Activated naive CD8-positive, alpha-beta T cell treated with anti-CD3 and anti-CD28 coated beads, Interleukin-2, amount 50 U/mL, for 24 hours (primary cell): ENCODE measurements around the gene NPPC.
"Not testable (repeated sequence)": the region's sequence is repeated elsewhere in the genome, so short reads cannot be mapped to it uniquely, and the experiment has no call there.

ENCODE experiments used
- ATAC-seq: fragments of 150-1000 bp; cut with Tn5 transposase; one replicate; pipeline ENCODE4 v1.10.0; 2021
- DNase-seq: peaks from one replicate; pipeline ENCODE4 v3.0.0; 2021
- H3K27ac Mint-ChIP-seq: one replicate; pipeline ENCODE4 v1.8.0; 2021; ENCODE audit warnings: mild to moderate bottlenecking, mixed read lengths
- H3K27me3 Mint-ChIP-seq: one replicate; pipeline ENCODE4 v1.8.0; 2021; ENCODE audit warnings: mixed read lengths
- H3K36me3 Mint-ChIP-seq: one replicate; pipeline ENCODE4 v1.8.0; 2021; ENCODE audit warnings: low read depth, mixed read lengths
- H3K4me1 Mint-ChIP-seq: one replicate; pipeline ENCODE4 v1.8.0; 2021; ENCODE audit warnings: mixed read lengths
- H3K4me3 Mint-ChIP-seq: one replicate; pipeline ENCODE4 v1.8.0; 2021; ENCODE audit warnings: mild to moderate bottlenecking, moderate library complexity, mixed read lengths
- H3K9me3 Mint-ChIP-seq: one replicate; pipeline ENCODE4 v1.8.0; 2021; ENCODE audit warnings: mixed read lengths

The NPPC gene, protein sequence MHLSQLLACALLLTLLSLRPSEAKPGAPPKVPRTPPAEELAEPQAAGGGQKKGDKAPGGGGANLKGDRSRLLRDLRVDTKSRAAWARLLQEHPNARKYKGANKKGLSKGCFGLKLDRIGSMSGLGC

DNA sequence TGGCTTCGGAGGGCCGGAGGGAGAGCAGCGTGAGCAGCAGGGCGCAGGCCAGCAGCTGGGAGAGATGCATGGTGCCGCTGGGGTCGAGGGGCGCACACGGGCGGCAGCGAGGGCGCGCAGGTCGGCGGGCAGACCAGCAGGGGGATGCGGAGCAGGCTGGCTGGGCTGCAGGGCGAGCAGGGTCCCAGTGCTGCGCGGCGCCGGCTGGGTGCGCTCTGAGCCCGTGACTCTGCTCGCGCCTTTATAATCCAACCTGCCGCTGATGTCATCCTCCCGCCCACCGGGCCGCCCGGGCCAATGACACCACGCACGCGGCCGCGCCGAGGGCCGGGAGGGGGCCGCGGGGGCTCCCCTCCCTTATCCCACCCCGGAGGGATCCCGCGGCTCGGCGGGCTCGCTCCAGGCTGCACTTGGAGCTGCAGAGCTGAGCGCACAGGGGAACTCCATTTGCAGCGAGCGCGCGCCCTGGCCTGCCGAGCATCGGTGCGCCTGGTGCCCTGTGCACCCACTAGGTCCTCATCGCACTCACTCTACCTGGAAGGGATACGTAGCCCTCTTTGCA, at the start of gene NPPC:
Gene NPPC (minus strand): TSS at position 217 of the 562 bp plus-strand sequence. CDS start 147 bp downstream, at position 70.
- peak; percentile 81 for DNase-seq
- Mint-ChIP-seq H3K36me3 (no peaks in the 10 kb centered on the region), H3K4me1 (peaks cover 5% of the 10 kb centered on the region), H3K27ac (no peak within 1 kb of the TSS), H3K9me3 (no peaks in the 10 kb centered on the region), H3K4me3 (peak within 1 kb of the TSS; percentile 69), H3K27me3 (peaks cover 43% of the 10 kb centered on the region)
- ATAC-seq, result peak; percentile 90

DNA sequence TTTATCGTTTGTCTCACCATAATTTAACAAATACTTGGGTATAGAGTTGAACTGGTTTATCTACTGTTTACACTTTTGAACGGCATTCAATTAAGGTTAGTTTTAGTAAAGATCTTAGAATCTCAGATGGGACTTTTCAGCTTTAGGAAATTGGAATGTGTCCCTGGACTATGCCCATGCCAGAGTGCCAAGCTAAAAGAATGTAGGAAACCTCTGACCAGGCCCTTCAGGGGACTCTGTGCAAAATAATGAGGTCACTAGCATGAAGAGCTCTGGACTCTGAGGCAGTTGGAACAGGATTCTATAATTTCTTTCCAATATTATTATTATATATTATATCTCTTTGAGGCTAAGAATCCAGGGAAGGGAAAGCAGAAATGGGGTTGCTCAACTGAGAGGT, 48.8 kb upstream of the NPPC start:
- no peaks in the 10 kb centered on the region for H3K9me3 Mint-ChIP-seq

DNA sequence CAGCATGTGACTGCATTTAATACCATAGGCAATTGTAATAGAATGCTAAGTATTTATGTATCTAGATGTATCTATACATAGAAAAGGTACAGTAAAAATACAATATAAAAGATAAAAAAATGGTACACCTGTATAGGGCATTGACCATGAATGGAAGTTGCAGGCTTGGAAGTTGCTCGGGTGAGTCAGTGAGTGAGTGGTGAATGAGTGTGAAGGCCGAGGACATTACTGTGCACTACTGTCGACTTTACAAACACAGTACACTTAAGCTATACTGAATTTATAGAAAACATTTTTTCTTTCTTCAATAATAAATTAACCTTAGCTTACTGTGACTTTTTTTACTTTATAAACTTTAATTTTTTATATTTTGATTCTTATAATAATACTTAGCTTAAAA, 44.3 kb upstream of the NPPC start:
- Mint-ChIP-seq H3K4me1 (peaks cover 9% of the 10 kb centered on the region), H3K9me3 (peaks cover 5% of the 10 kb centered on the region), H3K27ac (no peak overlapping the region), H3K36me3 (peaks cover 10% of the 10 kb centered on the region), H3K4me3 (no peak overlapping the region), H3K27me3 (no peaks in the 10 kb centered on the region)
- DNase-seq (no peak), ATAC-seq (no peak)

More for the DNA sequence above, 48.8 kb upstream of the NPPC start:
- Mint-ChIP-seq H3K4me3 (no peak overlapping the region), H3K27me3 (no peaks in the 10 kb centered on the region), H3K4me1 (peaks cover 3% of the 10 kb centered on the region), H3K27ac (no peak overlapping the region), H3K36me3 (peaks cover 10% of the 10 kb centered on the region)
- ATAC-seq (no peak), DNase-seq (no peak)

DNA sequence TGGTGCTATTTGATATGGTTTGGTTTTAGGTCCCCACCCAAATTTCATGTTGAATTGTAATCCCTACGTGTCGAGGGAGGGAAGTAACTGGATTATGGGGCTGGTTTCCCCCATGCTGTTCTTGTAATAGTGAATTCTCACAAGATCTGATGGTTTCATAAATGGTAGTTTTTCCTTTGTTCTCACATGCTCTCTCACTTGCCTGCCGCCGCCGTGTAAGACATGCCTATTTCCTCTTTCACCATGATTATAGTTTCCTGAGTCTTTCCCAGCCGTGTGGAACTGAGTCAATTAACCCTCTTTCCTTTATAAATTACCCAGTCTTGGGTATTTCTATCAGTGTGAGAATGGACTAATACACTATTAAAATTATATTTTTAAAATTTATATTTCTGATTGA, 42.6 kb upstream of the NPPC start:
- no peaks in the 10 kb centered on the region for H3K27me3 Mint-ChIP-seq
- DNase-seq (no peak), ATAC-seq (no peak)
- H3K27ac Mint-ChIP-seq, result no peak overlapping the region
- peaks cover 22% of the 10 kb centered on the region for H3K4me1 Mint-ChIP-seq
- peaks cover 10% of the 10 kb centered on the region for H3K36me3 Mint-ChIP-seq
- H3K9me3 Mint-ChIP-seq, result peaks cover 5% of the 10 kb centered on the region
- H3K4me3 Mint-ChIP-seq, result no peak overlapping the region

DNA sequence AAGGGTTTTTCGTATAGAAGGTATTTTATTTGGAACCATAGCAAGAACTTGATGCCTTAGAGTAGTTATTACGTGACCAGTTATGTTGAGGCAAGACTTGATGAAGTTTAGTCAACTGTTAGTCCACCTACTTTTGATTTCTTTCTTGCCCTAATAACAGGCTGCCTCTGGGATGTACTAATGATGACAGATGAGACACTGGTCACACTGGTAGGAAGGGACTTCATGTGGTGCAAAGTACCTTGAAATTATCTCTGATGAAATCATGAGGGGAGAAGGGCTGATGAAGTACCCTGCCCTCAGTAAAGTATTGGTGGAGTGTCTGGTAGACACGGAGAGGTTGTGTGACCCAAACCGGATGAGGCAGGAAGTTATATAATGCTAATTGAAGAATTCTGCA, 40.7 kb upstream of the NPPC start:
- Mint-ChIP-seq H3K36me3 (peaks cover 9% of the 10 kb centered on the region), H3K27me3 (no peaks in the 10 kb centered on the region), H3K9me3 (peaks cover 8% of the 10 kb centered on the region), H3K27ac (no peak overlapping the region), H3K4me1 (peaks cover 37% of the 10 kb centered on the region), H3K4me3 (no peak overlapping the region)
- ATAC-seq (no peak), DNase-seq (no peak)

DNA sequence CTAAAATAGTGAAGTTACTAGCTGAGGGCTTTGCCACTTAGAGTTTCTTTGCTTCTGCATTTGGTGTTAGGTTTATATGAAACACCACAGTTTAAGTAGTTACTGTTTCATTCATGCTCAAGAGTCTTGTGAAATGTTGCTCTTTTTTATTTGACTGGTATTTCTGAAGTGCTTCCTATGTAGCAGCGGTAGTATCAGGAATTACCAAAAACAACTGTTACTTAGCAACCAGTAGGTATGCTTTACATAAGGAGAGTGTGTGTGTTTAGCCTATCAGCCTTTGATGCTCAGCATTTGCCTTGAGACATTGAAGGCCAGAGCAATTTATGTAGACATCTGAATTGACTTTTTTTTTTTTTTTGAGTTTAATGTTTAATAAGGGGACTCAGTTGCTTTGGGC, 38.9 kb upstream of the NPPC start:
- DNase-seq (no peak), ATAC-seq (no peak)
- peaks cover 11% of the 10 kb centered on the region for H3K36me3 Mint-ChIP-seq
- H3K27me3 Mint-ChIP-seq, result no peaks in the 10 kb centered on the region
- peaks cover 8% of the 10 kb centered on the region for H3K9me3 Mint-ChIP-seq
- peaks cover 45% of the 10 kb centered on the region for H3K4me1 Mint-ChIP-seq
- no peak overlapping the region for H3K4me3 Mint-ChIP-seq
- H3K27ac Mint-ChIP-seq, result no peak overlapping the region

DNA sequence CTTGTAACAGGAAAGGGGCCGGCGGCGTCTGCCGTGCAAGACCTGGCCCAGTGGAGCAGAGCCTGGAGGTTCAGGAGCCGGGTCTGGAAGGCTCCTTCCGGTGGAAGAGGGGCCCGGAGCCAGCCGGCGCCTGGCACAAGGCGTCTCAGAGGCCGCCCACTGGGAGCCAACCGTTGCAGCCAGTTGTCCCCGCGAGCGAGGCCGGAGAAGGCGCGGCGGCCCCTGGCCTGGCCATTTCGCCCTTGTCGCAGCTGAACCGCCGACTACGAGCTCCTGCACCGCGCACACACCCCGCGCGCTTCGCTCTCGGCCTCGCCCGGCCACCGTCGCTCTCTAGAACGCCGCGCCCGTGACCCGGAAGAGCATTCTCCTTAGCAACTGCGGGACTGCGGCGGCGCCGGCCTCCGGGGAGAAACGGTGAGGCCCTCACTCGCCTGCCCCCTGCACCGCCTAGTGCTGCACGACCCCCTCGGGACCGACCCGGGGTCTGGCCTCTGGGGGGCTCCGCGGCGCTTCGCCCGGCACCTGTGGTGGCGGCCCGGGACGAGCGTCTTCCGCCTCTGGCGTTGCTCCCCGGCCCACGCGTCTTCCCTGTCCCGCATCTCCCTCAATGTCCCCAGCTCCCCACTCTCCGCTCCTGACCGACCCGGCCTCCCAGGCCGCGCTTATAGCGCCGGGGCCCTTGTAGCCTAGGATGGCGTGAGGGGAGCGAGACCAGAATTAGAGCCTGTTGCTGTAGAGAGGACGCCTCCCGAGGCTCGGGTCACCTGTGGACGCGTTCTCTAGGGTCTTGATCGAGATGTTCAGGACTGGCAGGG, 35.4 kb upstream of the NPPC start, which contains the start of gene DIS3L2:
Gene DIS3L2 (plus strand): TSS at position 365 of the 818 bp plus-strand sequence. CDS start 53,215 bp downstream, outside the sequence.
- Mint-ChIP-seq H3K27me3 (no peaks in the 10 kb centered on the region), H3K9me3 (peaks cover 3% of the 10 kb centered on the region), H3K36me3 (peaks cover 6% of the 10 kb centered on the region), H3K27ac (peak within 1 kb of the TSS; percentile 93), H3K4me1 (peaks cover 39% of the 10 kb centered on the region), H3K4me3 (peak within 1 kb of the TSS; percentile 88)
- DNase-seq (peak; percentile 83), ATAC-seq (peak; percentile 93)

DNA sequence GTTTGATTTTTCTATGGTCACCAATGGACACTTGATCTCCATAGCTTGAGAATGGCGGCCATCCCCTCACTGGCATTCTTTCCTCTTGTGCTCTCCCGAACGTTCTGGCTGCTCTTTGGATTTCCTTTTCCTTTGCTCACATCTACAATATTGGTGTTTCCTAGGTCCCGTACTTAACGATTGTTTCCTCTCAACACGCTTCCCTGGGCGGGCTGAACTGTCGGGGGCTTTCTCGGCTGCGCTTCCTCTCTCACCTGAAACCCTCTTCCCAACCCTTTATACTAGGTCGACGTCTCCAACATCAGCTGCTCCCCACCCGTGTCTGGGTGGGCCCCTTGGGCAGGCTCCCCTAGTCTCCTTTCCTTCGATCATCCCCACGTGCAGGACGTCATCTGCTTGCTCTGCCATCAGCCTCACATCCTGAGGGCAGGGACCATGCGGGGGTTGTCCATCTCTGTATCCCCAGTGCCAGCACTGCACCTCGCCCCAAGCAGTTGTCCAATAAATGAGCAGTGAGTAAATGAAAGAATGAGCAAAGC, 34.7 kb upstream of the NPPC start:
- Mint-ChIP-seq H3K9me3 (peaks cover 3% of the 10 kb centered on the region), H3K27ac (peak overlapping the region; percentile 93), H3K4me1 (peaks cover 39% of the 10 kb centered on the region), H3K4me3 (peak overlapping the region; percentile 88), H3K36me3 (peaks cover 6% of the 10 kb centered on the region), H3K27me3 (no peaks in the 10 kb centered on the region)
- no peak for ATAC-seq
- no peak for DNase-seq

DNA sequence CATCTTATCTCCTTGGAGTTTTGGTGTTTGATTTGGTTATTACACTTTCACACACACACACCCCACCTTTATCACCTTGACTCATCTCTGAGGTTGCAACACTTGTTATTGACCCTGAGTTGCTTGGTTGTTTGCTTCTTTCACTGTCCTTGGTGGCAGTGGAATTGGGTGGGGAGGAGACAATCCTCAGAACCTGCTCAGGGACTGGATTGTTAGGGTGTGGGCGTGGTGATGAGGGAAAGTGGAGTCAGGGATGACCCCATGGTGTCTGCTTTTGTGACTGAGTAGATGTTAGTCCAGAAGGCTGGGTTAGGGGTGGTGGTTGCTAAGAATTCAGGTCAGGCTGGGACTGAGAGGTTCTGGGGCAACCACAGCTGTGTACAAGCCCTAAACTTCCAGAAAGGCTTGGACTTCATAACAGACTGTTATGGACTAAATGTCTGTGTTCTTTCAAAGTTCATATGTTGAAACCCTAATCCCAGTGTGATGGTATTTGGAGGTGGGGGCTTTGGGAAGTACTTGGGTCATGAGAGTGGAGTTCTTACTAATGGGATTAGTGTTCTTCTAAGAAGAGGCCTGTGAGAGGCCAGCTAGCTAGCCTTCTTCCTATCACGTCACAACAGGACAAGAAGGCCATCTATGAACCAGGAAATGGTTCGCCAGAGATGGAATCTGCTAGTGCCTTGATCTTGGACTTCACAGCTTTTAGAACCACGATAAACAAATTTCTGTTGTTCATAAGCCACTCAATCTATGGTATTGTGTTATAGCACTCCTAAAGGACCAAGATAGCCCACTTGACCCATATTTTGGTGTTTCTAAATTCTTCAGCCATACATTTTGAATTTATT, 31.9 kb upstream of the NPPC start:
- ATAC-seq, result no peak
- H3K27me3 Mint-ChIP-seq, result peaks cover 4% of the 10 kb centered on the region
- no peak overlapping the region for H3K4me3 Mint-ChIP-seq
- no peak for DNase-seq
- H3K36me3 Mint-ChIP-seq, result peaks cover 6% of the 10 kb centered on the region
- H3K27ac Mint-ChIP-seq, result no peak overlapping the region
- peaks cover 3% of the 10 kb centered on the region for H3K9me3 Mint-ChIP-seq
- peaks cover 19% of the 10 kb centered on the region for H3K4me1 Mint-ChIP-seq

DNA sequence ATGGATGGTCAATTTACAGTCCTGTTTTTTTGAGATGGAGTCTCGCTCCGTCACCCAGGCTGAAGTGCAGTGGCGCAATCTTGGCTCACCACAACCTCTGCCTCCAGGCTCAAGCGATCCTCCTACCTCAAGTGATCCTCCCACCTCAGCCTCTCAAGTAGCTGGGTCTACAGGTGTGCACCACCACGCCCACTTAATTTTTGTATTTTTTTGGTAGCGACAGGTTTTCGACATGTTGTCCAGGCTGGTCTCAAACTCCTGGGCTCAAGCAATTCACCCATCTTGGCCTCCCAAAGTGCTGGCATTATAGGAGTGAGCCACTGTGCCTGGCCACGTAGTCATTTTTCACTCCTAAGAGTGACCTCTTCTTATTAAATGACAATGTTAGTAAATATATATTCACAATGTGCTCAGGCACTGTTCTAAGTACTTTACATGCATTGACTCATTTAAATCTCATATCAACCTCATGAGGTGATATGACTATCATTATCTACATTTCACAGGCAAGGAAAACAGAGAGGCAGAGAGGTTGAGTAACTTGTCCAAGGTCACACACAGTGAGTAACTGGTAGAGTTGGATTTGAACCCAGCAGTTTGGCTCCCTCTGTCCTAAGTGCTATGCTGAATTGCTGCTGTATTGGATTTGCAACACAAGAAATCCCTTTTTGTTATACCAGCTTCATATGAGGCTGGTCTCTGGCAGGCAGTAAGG, 29.7 kb upstream of the NPPC start:
- H3K27ac Mint-ChIP-seq, result no peak overlapping the region
- H3K4me3 Mint-ChIP-seq, result no peak overlapping the region
- no peak for ATAC-seq
- H3K27me3 Mint-ChIP-seq, result peaks cover 4% of the 10 kb centered on the region
- no peaks in the 10 kb centered on the region for H3K9me3 Mint-ChIP-seq
- peaks cover 2% of the 10 kb centered on the region for H3K36me3 Mint-ChIP-seq
- peaks cover 5% of the 10 kb centered on the region for H3K4me1 Mint-ChIP-seq
- no peak for DNase-seq

DNA sequence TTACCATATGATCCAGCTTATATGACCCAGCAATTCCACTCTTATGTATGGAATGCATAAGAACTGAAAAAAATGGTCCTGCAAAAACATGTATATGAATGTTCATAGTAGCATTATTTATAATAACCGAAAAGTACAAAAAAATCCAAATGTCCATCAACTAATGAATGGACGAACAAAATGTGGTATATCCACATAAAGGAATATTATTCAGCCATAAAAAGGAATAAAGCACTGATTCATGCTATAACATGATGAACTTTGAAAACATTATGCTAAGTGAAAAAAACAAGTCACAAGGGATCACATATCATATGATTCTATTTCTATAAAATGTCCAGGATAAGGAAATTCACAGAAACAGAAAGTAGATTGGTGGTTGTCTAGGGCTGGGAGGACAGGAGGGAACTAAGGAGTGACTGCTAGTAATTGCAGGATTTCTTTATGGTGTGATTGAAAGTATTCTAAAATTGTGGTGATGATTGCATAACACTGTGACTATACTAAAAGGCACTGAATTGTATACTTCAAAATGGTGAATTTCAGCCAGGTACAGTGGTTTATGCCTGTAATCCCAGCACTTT, 25.3 kb upstream of the NPPC start:
- DNase-seq (no peak), ATAC-seq (no peak)
- H3K36me3 Mint-ChIP-seq, result no peaks in the 10 kb centered on the region
- H3K27me3 Mint-ChIP-seq, result peaks cover 4% of the 10 kb centered on the region
- no peaks in the 10 kb centered on the region for H3K9me3 Mint-ChIP-seq
- no peak overlapping the region for H3K27ac Mint-ChIP-seq
- H3K4me1 Mint-ChIP-seq, result no peaks in the 10 kb centered on the region
- no peak overlapping the region for H3K4me3 Mint-ChIP-seq

DNA sequence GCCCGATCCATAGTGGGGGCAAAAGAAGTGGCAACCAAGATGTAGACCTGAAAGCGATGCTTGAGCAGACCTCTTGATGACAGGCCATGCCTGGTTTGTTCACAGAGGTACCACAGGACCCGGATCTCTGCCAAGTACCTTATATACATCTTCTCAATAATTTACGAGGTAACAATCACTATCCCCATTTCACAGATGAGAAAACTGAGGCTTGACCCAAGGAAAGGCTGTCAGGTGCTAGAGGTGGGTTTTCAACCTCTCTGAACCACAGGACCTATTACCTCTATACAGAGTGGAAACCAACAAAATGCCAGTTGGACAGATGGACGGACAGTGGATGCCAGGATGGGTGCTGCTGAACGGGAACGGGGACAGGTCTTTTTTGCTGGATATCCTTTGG, 21.5 kb upstream of the NPPC start:
- DNase-seq, result no peak
- H3K4me1 Mint-ChIP-seq, result no peaks in the 10 kb centered on the region
- no peak overlapping the region for H3K27ac Mint-ChIP-seq
- H3K36me3 Mint-ChIP-seq, result no peaks in the 10 kb centered on the region
- ATAC-seq, result no peak
- H3K27me3 Mint-ChIP-seq, result no peaks in the 10 kb centered on the region
- no peak overlapping the region for H3K4me3 Mint-ChIP-seq
- H3K9me3 Mint-ChIP-seq, result no peaks in the 10 kb centered on the region

DNA sequence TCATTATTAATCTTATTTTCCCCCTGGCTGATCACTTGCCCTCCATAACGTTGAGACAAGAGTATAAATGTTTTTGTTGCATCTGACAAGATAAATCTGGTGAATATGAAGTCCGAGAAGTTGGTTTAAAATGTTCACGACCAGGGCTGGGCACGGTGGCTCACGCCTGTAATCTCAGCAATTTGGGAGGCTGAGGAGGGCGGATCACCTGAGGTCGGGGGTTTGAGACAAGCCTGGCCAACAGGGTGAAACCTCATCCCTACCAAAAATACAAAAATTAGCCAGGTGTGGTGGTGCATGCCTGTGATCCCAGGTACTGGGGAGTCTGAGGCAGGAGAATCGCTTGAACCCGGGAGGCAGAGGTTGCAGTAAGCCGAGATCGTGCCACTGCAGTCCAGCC, 20.9 kb upstream of the NPPC start:
- not testable (repeated sequence) for ATAC-seq, H3K27me3 Mint-ChIP-seq, H3K36me3 Mint-ChIP-seq, H3K4me3 Mint-ChIP-seq, H3K9me3 Mint-ChIP-seq, H3K27ac Mint-ChIP-seq, H3K4me1 Mint-ChIP-seq, DNase-seq
